D341Med (cell line): ENCODE results near the gene CSNK1G3.

ENCODE experiments used
- DNase-seq: peaks from one replicate; pipeline ENCODE4 v3.0.0; 2012; ENCODE audit warnings: low spot score

CSNK1G3 gene

DNA sequence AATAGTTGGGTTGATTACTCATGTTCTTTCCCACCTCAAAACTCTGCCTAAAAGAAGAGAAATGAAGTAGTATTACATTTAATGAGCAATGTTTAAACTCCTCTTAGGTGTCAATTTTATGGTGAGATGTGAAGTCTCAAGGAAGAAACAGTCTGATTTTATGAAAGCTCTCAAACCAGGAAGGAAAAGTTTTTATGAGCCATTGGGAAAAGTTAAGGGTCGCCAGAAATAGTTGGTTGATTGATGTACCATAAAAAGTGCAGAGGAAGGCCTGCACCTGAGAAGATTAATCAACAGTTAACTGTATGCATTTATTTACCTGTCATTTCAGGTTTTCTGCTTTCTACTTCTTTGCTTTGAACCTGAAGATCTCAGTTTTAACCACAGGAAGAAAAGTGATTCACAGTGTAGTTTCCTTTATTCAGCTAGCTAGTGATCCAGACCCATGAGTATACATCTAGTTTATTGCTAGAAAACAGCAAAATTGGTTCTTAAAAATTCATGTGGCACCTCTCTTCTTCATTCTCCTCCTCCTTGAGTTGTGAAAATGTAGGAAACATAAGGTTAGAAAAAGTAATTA lies 133.1 kb downstream of the CSNK1G3 start:
- DNase-seq, result no peak

DNA sequence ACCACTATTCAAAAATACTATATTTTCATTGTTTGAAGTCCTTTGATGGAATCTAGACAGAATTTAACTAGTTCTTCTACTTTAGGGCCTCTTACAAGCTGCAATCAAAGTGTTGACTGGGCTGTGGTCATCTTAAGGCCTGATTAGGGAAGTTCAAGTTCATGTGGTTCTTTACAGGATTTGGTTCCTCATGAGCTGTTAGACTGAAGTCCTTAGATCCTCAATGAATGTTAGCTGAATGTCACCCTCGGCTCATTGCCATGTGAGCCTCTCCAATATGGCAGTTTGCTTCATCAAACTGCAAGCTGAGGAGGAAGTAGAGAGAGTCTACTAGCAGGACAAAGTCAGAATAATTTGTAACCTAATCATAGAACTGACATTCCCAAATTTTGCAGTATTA lies 135.1 kb downstream of the CSNK1G3 start:
- no peak for DNase-seq

DNA sequence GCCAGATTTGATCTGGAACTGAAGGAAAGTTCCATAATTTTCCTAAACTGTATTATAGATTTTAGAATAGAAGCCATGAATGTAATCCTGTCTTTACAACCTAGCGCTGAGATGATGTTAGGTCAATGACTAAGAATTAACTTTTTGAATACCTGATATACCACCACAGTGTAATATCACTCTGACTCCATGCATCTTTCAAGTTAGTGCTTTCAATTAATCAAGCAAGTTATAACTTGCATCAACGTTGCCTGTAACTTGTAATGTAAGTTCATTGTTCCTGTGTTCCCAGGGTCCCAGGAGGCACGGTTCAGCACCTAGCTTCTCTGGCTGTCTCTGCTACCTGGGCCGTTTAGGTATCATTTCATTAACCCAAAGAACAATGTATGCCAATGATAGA lies 139.3 kb downstream of the CSNK1G3 start:
- DNase-seq, result no peak

DNA sequence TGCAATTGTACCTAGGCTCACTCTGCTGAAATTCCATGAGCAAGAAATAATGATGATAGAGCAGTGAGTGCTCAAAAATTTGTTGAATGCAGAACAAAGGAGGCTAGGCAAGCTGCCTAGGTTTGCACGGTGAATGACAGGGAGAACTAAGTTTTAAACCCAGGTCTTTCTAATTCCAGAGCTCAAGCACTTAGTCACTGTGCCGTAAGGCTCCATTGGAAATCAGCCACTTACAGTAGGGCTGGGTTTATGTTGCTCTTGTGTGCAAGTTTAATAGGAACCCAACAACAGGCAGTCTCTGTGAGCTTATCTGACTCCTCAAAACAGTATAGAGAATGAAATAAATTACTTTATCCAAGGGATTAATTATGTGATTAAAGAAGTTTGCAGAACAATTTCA lies 147.0 kb downstream of the CSNK1G3 start:
- no peak for DNase-seq

DNA sequence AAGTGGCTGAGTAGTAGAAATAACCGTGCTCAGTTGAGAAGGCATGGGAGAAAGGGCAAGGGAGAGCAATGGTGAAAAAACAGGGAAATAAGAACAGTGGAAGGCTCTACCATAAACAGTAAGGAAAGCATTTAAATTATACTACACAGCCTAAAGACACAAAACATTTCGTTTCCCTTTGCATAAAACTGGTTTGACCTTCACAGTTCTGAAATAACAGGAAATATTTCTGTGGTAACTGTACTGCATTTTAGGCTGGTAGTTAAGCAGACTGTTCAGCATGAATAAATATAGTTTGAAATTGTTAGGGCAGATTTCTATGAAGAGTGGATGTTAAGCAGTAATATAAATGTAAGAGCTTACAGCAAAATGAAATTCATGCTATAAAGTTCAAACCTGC lies 147.5 kb downstream of the CSNK1G3 start:
- no peak for DNase-seq

DNA sequence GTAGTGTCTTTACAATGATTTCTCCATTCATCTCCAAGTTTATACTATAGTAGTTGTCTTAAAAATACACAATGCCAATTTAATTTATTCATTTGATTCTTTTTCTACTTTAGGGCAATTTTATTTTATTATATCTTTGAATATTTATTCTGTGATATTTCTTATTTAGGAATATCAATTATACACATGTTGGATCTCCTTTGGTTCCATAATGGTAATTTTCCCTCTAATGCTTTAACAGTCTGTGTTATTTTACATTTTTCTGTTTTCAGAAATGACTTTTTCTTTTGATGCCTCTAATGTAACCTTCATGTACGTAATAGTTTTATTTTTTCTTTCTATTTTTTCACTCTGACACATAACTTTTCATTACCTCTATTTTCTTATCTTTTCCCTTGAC lies 153.0 kb downstream of the CSNK1G3 start:
- DNase-seq, result no peak

DNA sequence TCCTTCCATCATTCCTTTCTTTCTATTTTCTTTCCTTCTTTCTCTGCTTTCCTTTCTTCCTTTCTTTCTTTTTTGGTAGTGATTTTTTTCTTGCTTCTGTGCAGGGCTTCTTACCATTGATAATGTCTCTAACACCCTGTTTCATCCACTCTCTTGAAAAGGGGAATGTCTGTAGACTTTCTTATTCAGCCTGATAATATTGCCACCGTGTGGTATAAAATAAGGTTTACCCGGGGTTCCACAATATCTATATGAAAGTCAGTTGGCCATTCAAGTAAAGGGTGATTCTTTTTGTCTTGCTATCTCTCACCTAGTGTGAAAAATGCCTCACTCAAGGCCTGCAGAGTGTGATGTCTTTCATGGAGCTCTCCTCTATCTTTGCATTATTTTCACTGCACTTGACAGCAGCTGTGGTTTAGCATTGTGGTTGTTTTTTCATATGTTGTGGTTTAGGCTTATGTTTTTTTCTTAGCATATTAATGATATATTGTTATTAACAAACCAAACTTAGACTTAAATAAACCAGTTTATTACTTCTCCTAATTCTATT lies 153.9 kb downstream of the CSNK1G3 start:
- no peak for DNase-seq
